Stimulated activated CD4-positive, alpha-beta T cell treated with anti-CD3 and anti-CD28 coated beads, Interleukin-4, amount 100 ng/mL, for 1 hour (primary cell): Measurements from ENCODE around the gene BAIAP3.

Source experiments
- DNase-seq: peaks from one replicate; pipeline ENCODE4 v3.0.0-alpha.2; 2020

BAIAP3 gene

DNA sequence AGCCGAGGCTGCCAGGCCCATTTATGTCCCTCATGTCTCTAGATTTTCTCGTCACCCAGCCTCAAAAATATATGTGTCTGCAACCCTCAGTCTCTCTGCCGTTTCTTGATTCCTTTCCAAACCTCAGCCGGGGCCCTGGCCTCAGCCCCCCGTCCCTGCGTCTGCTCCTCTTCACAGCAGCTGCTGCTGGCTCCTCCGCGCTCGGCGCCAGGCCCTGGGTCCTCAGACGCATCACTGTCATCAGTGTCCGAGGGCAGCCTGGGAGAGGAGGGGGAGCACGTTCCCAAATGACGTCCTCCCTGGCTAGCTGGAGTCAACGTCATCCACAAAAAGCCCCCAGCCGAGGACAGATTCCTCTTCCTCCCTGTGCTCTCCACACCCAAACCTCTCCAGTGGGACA lies 15.9 kb downstream of the BAIAP3 start:
- no peak for DNase-seq

- DNase-seq: no peak
Observed at GRCh38 chr16:1349951-1350350, 16.5 kb downstream of the BAIAP3 start.

DNA sequence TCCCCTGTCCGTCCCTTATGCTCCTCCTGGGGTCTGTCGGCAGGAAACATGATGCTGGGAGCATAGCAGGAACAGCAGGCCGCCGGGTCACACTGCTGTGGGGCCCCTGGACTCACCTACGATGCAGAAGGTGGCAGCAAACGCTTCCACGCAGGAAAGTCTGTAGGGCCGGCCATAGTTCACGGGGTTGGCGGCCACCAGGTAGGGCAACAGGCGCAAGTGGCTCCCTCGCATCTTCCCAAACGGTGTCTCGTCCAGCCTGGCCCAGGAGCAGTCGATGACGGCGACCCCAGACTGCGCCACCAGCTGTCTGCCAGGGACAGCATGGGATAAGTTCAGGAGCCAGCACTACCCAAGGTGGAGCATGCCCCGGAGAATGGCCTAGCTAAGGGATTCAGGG lies 17.2 kb downstream of the BAIAP3 start:
- DNase-seq: no peak

DNA sequence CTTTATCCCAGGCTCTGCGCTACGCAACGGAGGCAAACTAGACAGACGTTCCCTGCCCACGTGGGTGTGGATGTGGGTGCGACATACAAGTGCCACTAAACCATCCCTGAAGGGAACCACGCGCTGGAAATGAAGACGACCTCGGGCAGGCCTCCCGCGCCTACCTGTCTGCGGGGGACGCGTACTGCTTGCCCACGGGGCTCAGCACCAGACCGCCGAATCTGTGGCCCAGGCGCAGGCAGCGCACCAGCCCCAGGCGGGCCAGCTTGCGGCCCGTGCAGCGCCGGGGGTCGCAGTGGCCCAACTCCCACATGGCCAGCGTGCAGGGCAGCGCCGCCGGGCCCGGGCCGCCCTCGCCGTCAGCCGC lies 17.8 kb downstream of the BAIAP3 start:
- DNase-seq: no peak

DNA sequence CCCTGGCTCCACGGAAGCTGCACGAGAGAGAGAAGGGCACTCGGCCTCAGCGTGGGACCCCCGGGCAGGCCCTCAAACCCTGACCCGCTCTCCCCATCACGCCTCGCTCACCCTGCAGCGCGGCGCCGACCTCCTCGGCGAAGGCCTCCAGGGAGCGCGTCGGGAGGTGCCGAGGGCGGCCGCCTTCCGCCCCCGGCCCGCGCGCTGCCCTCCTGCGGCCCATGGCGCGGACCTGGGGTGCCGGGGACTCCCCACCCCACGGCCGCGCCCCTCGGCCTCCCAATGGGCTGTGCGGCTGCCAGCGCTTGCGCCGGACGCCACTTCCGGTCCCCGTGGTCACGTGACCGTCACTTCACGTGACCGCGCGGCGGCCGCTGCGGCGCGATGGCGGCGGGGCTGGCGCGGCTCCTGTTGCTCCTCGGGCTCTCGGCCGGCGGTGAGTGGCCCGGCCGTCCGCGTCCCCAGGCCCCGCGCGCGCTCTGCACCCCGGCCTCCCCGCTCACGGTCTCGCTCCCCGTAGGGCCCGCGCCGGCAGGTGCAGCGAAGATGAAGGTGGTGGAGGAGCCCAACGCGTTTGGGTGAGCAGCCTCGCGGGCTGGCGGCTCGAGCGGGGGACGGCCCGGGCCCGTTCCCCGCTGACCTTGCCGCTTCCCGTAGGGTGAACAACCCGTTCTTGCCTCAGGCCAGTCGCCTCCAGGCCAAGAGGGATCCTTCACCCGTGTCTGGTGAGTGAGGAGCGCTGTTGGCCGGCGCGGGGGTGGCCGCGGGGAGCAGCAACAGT lies 18.3 kb downstream of the BAIAP3 start, which contains the start of the genes GNPTG and TSR3:
Gene GNPTG (plus strand): TSS at position 350 of the 781 bp plus-strand sequence. CDS start 35 bp downstream, at position 385.
Gene TSR3 (minus strand): TSS at position 297 of the 781 bp plus-strand sequence. CDS start 74 bp downstream, at position 223.
- peak; percentile 84 for DNase-seq

GRCh38 chr16:1354815-1355540 lies 21.5 kb downstream of the BAIAP3 start:
- DNase-seq: no peak

DNA sequence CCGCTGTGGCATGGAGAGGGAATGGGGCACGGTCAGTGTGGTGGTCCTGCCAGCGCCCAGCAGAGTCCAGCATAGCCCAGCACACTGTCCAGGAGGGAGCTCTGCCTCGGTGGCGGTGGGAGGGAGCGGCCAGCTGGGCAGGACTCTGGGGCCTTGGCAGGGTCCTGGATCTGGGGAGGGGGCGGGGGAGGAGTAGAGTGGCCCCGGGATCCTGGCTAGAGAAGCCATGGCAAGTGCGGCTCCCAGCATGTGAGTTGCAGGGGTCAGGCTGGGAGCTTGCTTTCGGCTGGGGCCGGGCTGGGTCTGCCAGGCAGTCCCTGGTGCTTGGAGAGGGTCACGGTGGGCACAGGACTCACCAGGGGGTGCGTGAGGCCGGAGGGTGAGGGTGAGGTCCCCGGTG lies 22.1 kb downstream of the BAIAP3 start:
- no peak for DNase-seq

DNA sequence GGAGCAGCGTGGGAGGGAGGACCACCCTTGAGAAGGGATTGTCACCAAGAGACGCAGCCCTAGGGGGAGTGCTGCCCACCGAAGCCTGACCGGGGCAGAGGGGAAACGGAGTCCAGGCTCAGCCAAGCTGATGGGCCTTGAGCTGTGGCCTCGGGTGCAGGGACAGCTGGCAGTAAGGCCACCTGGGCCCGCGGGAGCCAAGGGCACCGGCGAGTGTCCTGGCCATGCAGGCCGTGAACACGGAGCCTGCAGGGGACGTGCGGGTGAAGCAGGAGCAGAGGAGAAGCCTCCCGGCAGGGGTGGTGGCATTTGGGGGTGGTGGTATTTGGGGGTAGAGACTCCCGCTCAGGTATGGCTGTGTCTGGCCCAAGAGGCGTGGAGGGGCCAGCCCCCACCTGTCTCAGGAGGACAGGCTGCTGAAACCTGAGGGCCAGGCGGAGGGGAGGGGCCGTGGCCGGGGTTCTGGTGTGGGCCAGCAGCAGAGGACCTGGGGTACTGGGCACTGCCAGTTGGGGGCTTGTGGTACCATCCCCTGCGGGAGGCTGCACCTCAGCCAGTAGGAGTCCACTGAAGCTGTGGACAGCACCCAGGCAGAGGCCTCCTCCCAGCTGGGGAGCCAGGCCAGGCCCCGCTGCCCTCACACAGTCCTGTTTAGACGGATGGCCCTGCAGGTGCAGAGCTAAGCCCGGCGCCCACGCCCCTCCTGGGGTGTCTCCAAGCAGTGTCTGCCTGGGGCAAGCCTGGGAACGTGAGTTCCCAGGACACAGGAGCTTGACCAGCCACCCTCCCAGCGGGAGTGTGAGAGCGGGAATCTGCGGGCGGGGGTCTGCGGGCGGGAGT lies 22.8 kb downstream of the BAIAP3 start:
- no peak for DNase-seq

- DNase-seq: no peak
Observed at GRCh38 chr16:1357906-1358566, 24.6 kb downstream of the BAIAP3 start.

DNA sequence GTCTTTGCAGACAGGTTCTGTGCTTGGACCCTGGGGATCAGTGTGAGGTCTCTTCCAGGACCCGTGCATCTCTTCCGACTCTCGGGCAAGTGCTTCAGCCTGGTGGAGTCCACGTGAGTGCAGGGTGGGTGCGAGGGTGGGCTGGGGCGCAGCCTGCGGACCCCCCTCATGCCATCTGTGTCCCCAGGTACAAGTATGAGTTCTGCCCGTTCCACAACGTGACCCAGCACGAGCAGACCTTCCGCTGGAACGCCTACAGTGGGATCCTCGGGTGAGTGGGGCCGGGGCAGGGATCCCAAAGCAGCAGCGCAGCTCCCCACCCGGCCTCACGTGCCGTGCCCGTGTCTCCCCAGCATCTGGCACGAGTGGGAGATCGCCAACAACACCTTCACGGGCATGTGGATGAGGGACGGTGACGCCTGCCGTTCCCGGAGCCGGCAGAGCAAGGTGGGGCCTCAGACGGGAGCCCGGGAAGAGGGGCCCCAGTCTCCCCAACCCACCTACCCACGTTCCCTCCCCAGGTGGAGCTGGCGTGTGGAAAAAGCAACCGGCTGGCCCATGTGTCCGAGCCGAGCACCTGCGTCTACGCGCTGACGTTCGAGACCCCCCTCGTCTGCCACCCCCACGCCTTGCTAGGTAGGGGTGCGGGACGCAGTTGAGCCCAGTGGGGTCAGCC lies 28.4 kb downstream of the BAIAP3 start:
- DNase-seq: no peak

DNA sequence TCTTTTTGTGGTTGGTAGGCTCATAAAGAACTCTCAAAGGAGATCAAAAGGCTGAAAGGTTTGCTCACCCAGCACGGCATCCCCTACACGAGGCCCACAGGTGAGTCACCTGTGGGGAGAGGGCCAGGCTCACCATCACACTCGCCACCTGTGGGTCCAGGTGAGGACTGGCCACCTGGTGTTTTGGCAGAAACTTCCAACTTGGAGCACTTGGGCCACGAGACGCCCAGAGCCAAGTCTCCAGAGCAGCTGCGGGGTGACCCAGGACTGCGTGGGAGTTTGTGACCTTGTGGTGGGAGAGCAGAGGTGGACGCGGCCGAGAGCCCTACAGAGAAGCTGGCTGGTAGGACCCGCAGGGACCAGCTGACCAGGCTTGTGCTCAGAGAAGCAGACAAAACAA lies 29.4 kb downstream of the BAIAP3 start:
- no peak for DNase-seq

DNA sequence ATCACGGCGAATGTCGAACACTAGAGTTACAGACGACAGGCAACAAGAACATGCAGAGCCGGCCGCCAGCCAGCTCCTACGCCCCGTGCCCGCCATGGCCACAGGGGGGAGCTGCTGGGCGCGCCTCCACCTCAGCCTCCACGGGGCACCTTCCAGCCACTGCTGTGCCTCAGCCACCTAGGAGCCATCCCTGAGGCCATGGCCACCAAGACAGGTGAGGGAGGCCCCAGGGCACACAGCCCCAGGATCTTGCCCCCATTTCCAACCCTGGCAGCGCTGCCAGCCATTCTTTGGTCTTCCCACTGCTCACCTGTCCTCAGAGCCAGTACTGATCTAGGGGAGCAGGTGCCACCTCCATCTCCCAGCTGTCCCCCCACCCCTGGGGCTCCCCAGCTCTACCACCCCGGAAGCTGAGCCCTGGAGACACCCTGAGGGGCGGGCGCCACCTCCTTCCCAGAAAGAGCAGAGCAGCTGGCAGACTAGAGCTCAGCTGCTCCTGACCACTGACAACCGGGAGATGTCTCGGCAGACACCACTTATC lies 30.1 kb downstream of the BAIAP3 start:
- DNase-seq: peak; percentile 76

DNA sequence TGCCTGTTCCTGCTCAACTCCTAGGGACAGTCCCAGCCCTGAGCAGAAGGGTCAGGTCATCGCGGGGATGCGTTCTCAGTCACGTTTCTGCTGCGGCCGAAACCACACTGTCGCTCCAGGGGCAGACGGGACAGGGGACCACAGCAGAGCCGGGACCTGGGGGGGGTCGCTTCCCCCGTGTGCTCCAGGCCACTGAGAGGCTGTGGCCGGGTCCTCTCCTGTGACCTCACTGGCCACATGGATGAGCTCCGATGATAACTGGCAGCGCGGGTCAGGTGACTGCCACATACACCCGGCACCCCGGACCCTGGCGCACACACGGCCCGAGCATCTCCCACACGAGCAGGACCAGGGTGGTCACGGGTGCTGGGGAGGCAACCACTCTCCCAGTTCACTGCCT lies 31.1 kb downstream of the BAIAP3 start:
- DNase-seq: no peak

GRCh38 chr16:1366060-1366711 lies 32.7 kb downstream of the BAIAP3 start:
- no peak for DNase-seq

DNA sequence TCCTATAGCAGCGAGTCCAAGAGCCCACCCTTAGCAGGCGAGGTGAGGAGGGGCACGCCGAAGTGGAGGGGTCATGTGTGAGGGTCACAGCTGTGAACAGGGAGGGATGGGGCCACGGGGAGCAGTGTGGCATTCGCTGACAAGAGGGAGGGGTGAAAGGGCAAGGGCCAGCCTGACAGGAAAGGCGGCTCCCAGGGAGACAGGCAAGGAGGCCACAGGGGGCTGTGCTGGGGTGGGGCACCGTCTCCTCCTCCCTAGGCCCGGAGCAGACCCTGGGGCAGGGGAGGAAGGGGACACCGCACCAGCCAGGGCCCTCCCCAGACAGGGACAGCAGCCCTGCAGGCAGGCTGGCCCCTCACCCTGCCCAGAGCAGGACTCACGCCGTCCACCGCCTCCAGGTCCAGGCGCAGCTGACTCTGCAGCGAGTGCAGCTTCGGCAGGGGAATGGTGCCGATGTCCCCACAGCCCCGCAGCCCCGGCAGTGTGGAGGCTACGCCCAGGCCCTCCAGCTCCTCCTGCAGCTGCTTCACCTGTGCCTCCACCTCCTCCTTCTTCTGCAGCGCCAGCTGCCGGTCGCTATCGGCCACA lies 33.4 kb downstream of the BAIAP3 start:
- no peak for DNase-seq

DNA sequence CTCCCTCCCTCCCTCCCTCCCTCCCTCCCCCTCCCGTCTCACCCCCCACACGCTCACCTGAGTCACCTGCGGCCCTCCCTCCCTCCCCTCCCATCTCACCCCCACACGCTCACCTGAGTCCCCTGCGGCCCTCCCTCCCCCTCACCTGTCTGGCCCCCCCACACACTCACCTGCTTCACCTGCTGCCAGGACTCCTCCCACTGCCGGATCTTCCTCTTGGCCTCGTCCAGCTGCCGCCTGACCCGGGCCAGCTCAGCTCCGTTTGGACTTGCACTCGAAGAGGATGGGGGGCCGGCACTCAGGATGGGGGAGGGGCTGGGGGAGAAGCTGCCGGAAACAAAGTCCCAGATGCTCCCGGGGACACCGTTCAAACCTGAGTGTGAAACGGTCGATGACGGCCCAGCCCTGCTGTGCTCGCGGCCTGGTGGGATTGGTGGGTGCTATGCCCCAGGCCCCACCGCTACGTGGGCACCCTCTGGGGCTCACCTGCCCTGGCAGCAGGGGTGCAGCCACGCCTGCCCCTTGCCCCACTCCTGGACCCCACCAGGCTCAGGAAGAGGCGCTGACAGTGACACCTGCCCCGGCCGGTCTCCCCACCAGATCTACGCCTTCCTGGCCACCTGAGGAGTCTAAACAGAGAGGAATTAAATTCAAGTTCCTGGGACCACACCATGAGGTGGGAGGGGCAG lies 34.2 kb downstream of the BAIAP3 start:
- no peak for DNase-seq

- DNase-seq: no peak
Observed at GRCh38 chr16:1371054-1371978, 37.9 kb downstream of the BAIAP3 start.

DNA sequence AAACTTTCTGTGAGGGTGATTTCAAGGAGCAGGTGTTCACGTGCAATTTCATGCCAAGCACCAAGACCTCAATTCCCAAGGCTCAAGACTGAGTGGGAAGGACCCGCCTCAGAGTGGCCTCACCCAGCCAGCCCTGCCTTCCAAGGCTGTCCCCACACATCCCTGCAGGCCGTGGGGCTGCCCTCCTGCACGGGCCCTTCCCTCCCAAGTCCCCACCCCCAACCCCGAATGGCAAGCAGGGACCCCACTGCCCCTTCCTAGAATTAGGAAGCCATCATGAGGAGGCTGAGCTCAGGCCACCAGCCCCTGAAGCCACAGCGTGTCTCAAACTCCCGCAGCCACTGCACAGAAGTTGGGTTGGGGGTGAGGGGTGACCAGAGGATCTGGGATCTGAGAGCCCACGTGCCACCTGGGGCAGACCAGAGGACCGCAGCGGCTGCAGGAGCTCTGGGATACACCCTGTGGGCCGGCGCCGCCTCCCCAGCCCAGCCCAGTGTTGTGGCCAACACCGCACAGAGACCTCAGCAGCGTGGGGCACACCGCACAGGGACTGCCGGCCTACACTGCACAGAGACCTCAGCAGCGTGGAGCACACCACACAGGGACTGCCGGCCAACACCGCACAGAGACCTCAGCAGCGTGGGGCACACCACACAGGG lies 39.0 kb downstream of the BAIAP3 start:
- no peak for DNase-seq
